Activated naive CD4-positive, alpha-beta T cell treated with anti-CD3 and anti-CD28 coated beads, Interleukin-2, amount 10 ng/mL, durations not matched to agents 7 days and 5 days (primary cell): ENCODE results near the gene CAST.
"Not testable (repeated sequence)": the region's sequence is repeated elsewhere in the genome, so short reads cannot be mapped to it uniquely, and the experiment has no call there.

Source experiments
- CTCF ChIA-PET: fragments of 350-600 bp; sonication (Branson Sonifier 250); formaldehyde crosslinking; loops from one replicate; lab custom pipeline; 2021; ENCODE audit warnings: antibody characterized with exemption; lab: Charles Lee
- DNase-seq: peaks from one replicate; pipeline ENCODE4 v3.0.0-alpha.2; 2020
- H3K27ac Mint-ChIP-seq: one replicate; pipeline ENCODE4 v1.8.0; 2021; ENCODE audit warnings: mild to moderate bottlenecking, moderate library complexity, mixed read lengths
- H3K27me3 Mint-ChIP-seq: one replicate; pipeline ENCODE4 v1.8.0; 2021; ENCODE audit warnings: mild to moderate bottlenecking, mixed read lengths
- H3K36me3 Mint-ChIP-seq: one replicate; pipeline ENCODE4 v1.8.0; 2021; ENCODE audit warnings: mixed read lengths
- H3K4me1 Mint-ChIP-seq: one replicate; pipeline ENCODE4 v1.8.0; 2021; ENCODE audit warnings: mixed read lengths
- H3K4me3 Mint-ChIP-seq: one replicate; pipeline ENCODE4 v1.8.0; 2021; ENCODE audit warnings: mild to moderate bottlenecking, moderate library complexity, mixed read lengths
- H3K9me3 Mint-ChIP-seq: one replicate; pipeline ENCODE4 v1.8.0; 2021; ENCODE audit warnings: mixed read lengths

Gene CAST

GRCh38 chr5:96743065-96743768, 81.0 kb downstream of the CAST start:
- Mint-ChIP-seq H3K4me1 (peaks cover 3% of the 10 kb centered on the region), H3K27me3 (no peaks in the 10 kb centered on the region), H3K4me3 (no peak overlapping the region), H3K9me3 (no peaks in the 10 kb centered on the region), H3K36me3 (peaks cover 54% of the 10 kb centered on the region), H3K27ac (no peak overlapping the region)
- no peak for DNase-seq
- CTCF ChIA-PET, result interaction anchor here (0.9 to 2.6 kb wide), 5 partner anchors 7 to 419 kb away, joined by 3 to 9 read pairs (median 4); no protein-coding TSS in a partner anchor

- Mint-ChIP-seq H3K4me1 (peaks cover 3% of the 10 kb centered on the region), H3K36me3 (peaks cover 59% of the 10 kb centered on the region), H3K4me3 (no peak overlapping the region), H3K27me3 (no peaks in the 10 kb centered on the region), H3K27ac (no peak overlapping the region), H3K9me3 (no peaks in the 10 kb centered on the region)
- CTCF ChIA-PET, result interaction anchor here (1.3 to 2.6 kb wide), 2 partner anchors 8 to 10 kb away, joined by 4 to 9 read pairs; no protein-coding TSS in a partner anchor
- DNase-seq, result no peak
These were observed 81.6 kb downstream of the CAST start for GRCh38 chr5:96743805-96744204.

- H3K36me3 Mint-ChIP-seq, result peaks cover 64% of the 10 kb centered on the region
- H3K4me3 Mint-ChIP-seq, H3K4me1 Mint-ChIP-seq, H3K9me3 Mint-ChIP-seq, DNase-seq, H3K27me3 Mint-ChIP-seq, H3K27ac Mint-ChIP-seq: not testable (repeated sequence)
- CTCF ChIA-PET, result interaction anchor here (0.9 to 2.6 kb wide), 4 partner anchors 8 to 418 kb away, joined by 3 to 9 read pairs (median 4); no protein-coding TSS in a partner anchor
These were observed 82.0 kb downstream of the CAST start for GRCh38 chr5:96744218-96744617.

GRCh38 chr5:96745025-96745424, 82.8 kb downstream of the CAST start:
- no peak for DNase-seq
- Mint-ChIP-seq H3K36me3 (peaks cover 62% of the 10 kb centered on the region), H3K27me3 (no peaks in the 10 kb centered on the region), H3K4me1 (peaks cover 3% of the 10 kb centered on the region), H3K4me3 (no peak overlapping the region), H3K9me3 (no peaks in the 10 kb centered on the region), H3K27ac (no peak overlapping the region)
- CTCF ChIA-PET, result interaction anchor here (0.5 to 2.1 kb wide), 5 partner anchors 118 to 417 kb away, joined by 3 to 6 read pairs (median 3); no protein-coding TSS in a partner anchor

GRCh38 chr5:96745844-96746531, 83.8 kb downstream of the CAST start:
- no peak for DNase-seq
- peaks cover 55% of the 10 kb centered on the region for H3K36me3 Mint-ChIP-seq
- CTCF ChIA-PET, result interaction anchor here (1.1 to 2.1 kb wide), 3 partner anchors 123 to 416 kb away, joined by 3 to 6 read pairs (median 5); no protein-coding TSS in a partner anchor
- H3K4me3 Mint-ChIP-seq, result no peak overlapping the region
- H3K4me1 Mint-ChIP-seq, result peaks cover 3% of the 10 kb centered on the region
- no peaks in the 10 kb centered on the region for H3K9me3 Mint-ChIP-seq
- no peaks in the 10 kb centered on the region for H3K27me3 Mint-ChIP-seq
- peak overlapping the region; percentile 9 for H3K27ac Mint-ChIP-seq

GRCh38 chr5:96747720-96748119, 85.5 kb downstream of the CAST start:
- Mint-ChIP-seq H3K4me3 (no peak overlapping the region), H3K36me3 (peaks cover 51% of the 10 kb centered on the region), H3K4me1 (peaks cover 3% of the 10 kb centered on the region), H3K9me3 (no peaks in the 10 kb centered on the region), H3K27me3 (no peaks in the 10 kb centered on the region), H3K27ac (no peak overlapping the region)
- DNase-seq, result no peak
- CTCF ChIA-PET, result no interaction called here

GRCh38 chr5:96750110-96750822, 88.1 kb downstream of the CAST start:
- H3K4me3 Mint-ChIP-seq, result no peak overlapping the region
- peaks cover 49% of the 10 kb centered on the region for H3K36me3 Mint-ChIP-seq
- no peaks in the 10 kb centered on the region for H3K27me3 Mint-ChIP-seq
- H3K27ac Mint-ChIP-seq, result no peak overlapping the region
- no peaks in the 10 kb centered on the region for H3K9me3 Mint-ChIP-seq
- H3K4me1 Mint-ChIP-seq, result no peaks in the 10 kb centered on the region
- CTCF ChIA-PET, result interaction anchor here (0.8 to 4.9 kb wide), 5 partner anchors 8 to 413 kb away, joined by 3 to 66 read pairs (median 3); no protein-coding TSS in a partner anchor
- DNase-seq, result no peak

- H3K9me3 Mint-ChIP-seq, result no peaks in the 10 kb centered on the region
- H3K27me3 Mint-ChIP-seq, result no peaks in the 10 kb centered on the region
- CTCF ChIA-PET, result interaction anchor here (0.7 to 4.9 kb wide), 30 partner anchors 9 to 426 kb away, joined by 3 to 66 read pairs (median 4); partner anchors contain the start of gene LIX1
- peaks cover 47% of the 10 kb centered on the region for H3K36me3 Mint-ChIP-seq
- H3K4me3 Mint-ChIP-seq, result no peak overlapping the region
- no peaks in the 10 kb centered on the region for H3K4me1 Mint-ChIP-seq
- H3K27ac Mint-ChIP-seq, result no peak overlapping the region
- no peak for DNase-seq
These were observed 89.3 kb downstream of the CAST start for GRCh38 chr5:96751203-96752169.

GRCh38 chr5:96752341-96753016, 90.3 kb downstream of the CAST start:
- H3K27me3 Mint-ChIP-seq, result no peaks in the 10 kb centered on the region
- no peaks in the 10 kb centered on the region for H3K9me3 Mint-ChIP-seq
- H3K4me3 Mint-ChIP-seq, result no peak overlapping the region
- H3K27ac Mint-ChIP-seq, result no peak overlapping the region
- peaks cover 53% of the 10 kb centered on the region for H3K36me3 Mint-ChIP-seq
- CTCF ChIA-PET, result interaction anchor here (0.6 to 4.9 kb wide), 32 partner anchors 9 to 425 kb away, joined by 3 to 66 read pairs (median 4); partner anchors contain the start of gene LIX1
- peak; percentile 41 for DNase-seq
- no peaks in the 10 kb centered on the region for H3K4me1 Mint-ChIP-seq

GRCh38 chr5:96753017-96753397, 90.8 kb downstream of the CAST start:
- no peak overlapping the region for H3K4me3 Mint-ChIP-seq
- H3K27ac Mint-ChIP-seq, result peak overlapping the region; percentile 52
- H3K4me1 Mint-ChIP-seq, result no peaks in the 10 kb centered on the region
- H3K9me3 Mint-ChIP-seq, result no peaks in the 10 kb centered on the region
- H3K36me3 Mint-ChIP-seq, result peaks cover 54% of the 10 kb centered on the region
- no peak for DNase-seq
- CTCF ChIA-PET, result interaction anchor here (0.6 to 4.9 kb wide), 20 partner anchors 9 to 410 kb away, joined by 3 to 66 read pairs (median 4); partner anchors contain the start of gene LIX1
- no peaks in the 10 kb centered on the region for H3K27me3 Mint-ChIP-seq

- CTCF ChIA-PET, result interaction anchor here (0.6 to 1.7 kb wide), 6 partner anchors 12 to 409 kb away, joined by 3 to 8 read pairs (median 4); partner anchors contain the start of gene LIX1
- H3K36me3 Mint-ChIP-seq, result peaks cover 56% of the 10 kb centered on the region
These were observed 91.7 kb downstream of the CAST start for GRCh38 chr5:96753848-96754247.

GRCh38 chr5:96755851-96756250, 93.7 kb downstream of the CAST start:
- H3K9me3 Mint-ChIP-seq, result no peaks in the 10 kb centered on the region
- no peak overlapping the region for H3K27ac Mint-ChIP-seq
- no peaks in the 10 kb centered on the region for H3K27me3 Mint-ChIP-seq
- DNase-seq, result no peak
- no peaks in the 10 kb centered on the region for H3K4me1 Mint-ChIP-seq
- CTCF ChIA-PET, result no interaction called here
- peaks cover 54% of the 10 kb centered on the region for H3K36me3 Mint-ChIP-seq
- H3K4me3 Mint-ChIP-seq, result no peak overlapping the region

More at GRCh38 chr5:96753848-96754247, 91.7 kb downstream of the CAST start:
- Mint-ChIP-seq H3K4me3 (no peak overlapping the region), H3K4me1 (no peaks in the 10 kb centered on the region), H3K9me3 (no peaks in the 10 kb centered on the region), H3K27ac (no peak overlapping the region), H3K27me3 (no peaks in the 10 kb centered on the region)
- DNase-seq, result no peak
